GM23338 (cell line): ENCODE measurements around the gene EIF3F. TPM values are rescaled to one million over a fixed set of nuclear protein-coding genes. Genes with fewer than 3 reads are reported as not detected.

Experiments
- ATAC-seq: fragments of 200-7000 bp; cut with Tn5 transposase; 3 replicates; pipeline ENCODE4 v1.9.1; 2020
- DNase-seq: peaks from one replicate; pipeline ENCODE4 v3.0.0-alpha.2; 2015; ENCODE audit warnings: low spot score
- H2AFZ ChIP-seq: fragments of 200-600 bp; sonication (generic); 2 replicates; pipeline ENCODE4 v1.8.0; 2016; ENCODE audit warnings: antibody characterized with exemption, mild to moderate bottlenecking, moderate library complexity
- H3F3A ChIP-seq: fragments of 200-600 bp; sonication (generic); replicated peaks from 2 replicates; pipeline ENCODE4 v1.8.0; 2017; ENCODE audit warnings: antibody characterized with exemption, mixed run types, low read depth
- H3K27ac ChIP-seq: fragments of 200-600 bp; sonication (generic); 2 replicates; pipeline ENCODE4 v1.6.1; 2016; ENCODE audit warnings: low read depth
- H3K27me3 ChIP-seq: fragments of 200-600 bp; sonication (generic); 2 replicates; pipeline ENCODE4 v1.8.0; 2016; ENCODE audit warnings: mild to moderate bottlenecking, mixed run types, moderate library complexity; ENCODE audit not compliant: insufficient read depth
- H3K36me3 ChIP-seq: fragments of 200-600 bp; sonication (generic); 2 replicates; pipeline ENCODE4 v1.8.0; 2016; ENCODE audit warnings: mild to moderate bottlenecking; ENCODE audit not compliant: insufficient read depth
- H3K4me1 ChIP-seq: fragments of 200-600 bp; sonication (generic); 2 replicates; pipeline ENCODE4 v1.8.0; 2016; ENCODE audit warnings: mild to moderate bottlenecking, moderate library complexity; ENCODE audit not compliant: insufficient read depth
- H3K4me2 ChIP-seq: fragments of 200-600 bp; sonication (generic); 2 replicates; pipeline ENCODE4 v1.7.1; 2017; ENCODE audit warnings: mixed run types
- H3K4me3 ChIP-seq: fragments of 200-600 bp; sonication (generic); 2 replicates; pipeline ENCODE4 v1.6.1; 2016; ENCODE audit warnings: mixed run types
- H3K79me2 ChIP-seq: fragments of 200-600 bp; sonication (generic); replicated peaks from 2 replicates; pipeline ENCODE4 v1.8.0; 2017; ENCODE audit warnings: mild to moderate bottlenecking; ENCODE audit not compliant: insufficient read depth
- H3K9me2 ChIP-seq: fragments of 200-600 bp; sonication (generic); 2 replicates; pipeline ENCODE4 v1.8.0; 2017; ENCODE audit not compliant: insufficient read depth
- H4K20me1 ChIP-seq: fragments of 200-600 bp; sonication (generic); replicated peaks from 2 replicates; pipeline ENCODE4 v1.8.0; 2017; ENCODE audit warnings: mild to moderate bottlenecking; ENCODE audit not compliant: insufficient read depth
- H3K27ac Mint-ChIP-seq: 2 replicates; pipeline ENCODE4 v1.8.0; 2020; ENCODE audit warnings: inconsistent platforms, mild to moderate bottlenecking, moderate library complexity, mixed read lengths
- H3K27me3 Mint-ChIP-seq: 3 replicates; pipeline ENCODE4 v1.8.0; 2022; ENCODE audit warnings: low read depth, mild to moderate bottlenecking, moderate library complexity, mixed read lengths, inconsistent platforms; ENCODE audit not compliant: insufficient read depth, poor library complexity
- H3K36me3 Mint-ChIP-seq: 3 replicates; pipeline ENCODE4 v1.8.0; 2021; ENCODE audit warnings: low read depth, mild to moderate bottlenecking, inconsistent platforms, moderate library complexity, mixed read lengths
- H3K4me1 Mint-ChIP-seq: 3 replicates; pipeline ENCODE4 v1.8.0; 2020; ENCODE audit warnings: mild to moderate bottlenecking, inconsistent platforms, mixed read lengths
- H3K4me3 Mint-ChIP-seq: 3 replicates; pipeline ENCODE4 v1.8.0; 2021; ENCODE audit warnings: moderate library complexity, mild to moderate bottlenecking, inconsistent platforms, mixed read lengths
- H3K9me3 Mint-ChIP-seq: 3 replicates; pipeline ENCODE4 v1.8.0; 2020; ENCODE audit warnings: moderate library complexity, mild to moderate bottlenecking, inconsistent platforms, mixed read lengths
- CREB1 ChIP-seq: fragments of 250-450 bp; sonication (Bioruptor Pico); IDR thresholded peaks from 2 replicates; pipeline ENCODE4 v1.5.0; 2020; ENCODE audit warnings: low read depth, mild to moderate bottlenecking, moderate library complexity
- EZH2 ChIP-seq: fragments of 200-600 bp; sonication (generic); IDR thresholded peaks from one replicate; pipeline ENCODE4 v1.8.0; 2017; ENCODE audit warnings: antibody characterized with exemption, mild to moderate bottlenecking, low read depth; ENCODE audit not compliant: unreplicated experiment
- EZH2phosphoT487 ChIP-seq: fragments of 200-600 bp; sonication (generic); IDR thresholded peaks from one replicate; pipeline ENCODE4 v1.8.1; 2018; ENCODE audit warnings: antibody characterized with exemption; ENCODE audit not compliant: unreplicated experiment
- JUNB ChIP-seq: IDR thresholded peaks from one replicate; pipeline ENCODE4 v1.6.1; 2016; ENCODE audit warnings: antibody characterized with exemption; ENCODE audit not compliant: unreplicated experiment
- NANOG ChIP-seq: IDR thresholded peaks from 2 replicates; pipeline ENCODE4 v1.6.1; 2016; ENCODE audit warnings: antibody characterized with exemption, borderline replicate concordance
- POLR2AphosphoS5 ChIP-seq: IDR thresholded peaks from 2 replicates; pipeline ENCODE4 v1.6.1; 2016; ENCODE audit warnings: antibody characterized with exemption, low read depth
- STAT1 ChIP-seq: IDR thresholded peaks from one replicate; pipeline ENCODE4 v1.6.1; 2016; ENCODE audit warnings: antibody characterized with exemption; ENCODE audit not compliant: unreplicated experiment
- ZNF114 ChIP-seq: fragments of 250-450 bp; sonication (Bioruptor Pico); IDR thresholded peaks from 2 replicates; pipeline ENCODE4 v1.5.0; 2020; ENCODE audit warnings: mild to moderate bottlenecking, moderate library complexity
- ZNF331 ChIP-seq: fragments of 250-450 bp; sonication (Bioruptor Pico); IDR thresholded peaks from 2 replicates; pipeline ENCODE4 v1.5.0; 2020; ENCODE audit warnings: low read depth, mild to moderate bottlenecking, moderate library complexity
- polyA plus RNA-seq: library from polyadenylated mRNA; unstranded; fragments of >200 nt; fragmentation: Nextera tagmentation; extraction: Ambion mirVana; gene quantifications from 2 replicates; pipeline ENCODE4 v1.2.1, GENCODE V29; 2016
- total RNA-seq: library from RNA; depleted of rRNA; stranded (reverse); fragments of >200 nt; shearing (Covaris generic); gene quantifications from 2 replicates; pipeline ENCODE4 v1.2.3, GENCODE V29; 2014
- TF ChIP-seq, protein P1 (sequence below), 2 experiments: fragments of 200-600 bp in 1 of 2; sonication (generic) in 1 of 2; conservative IDR thresholded peaks; 2 replicates each; pipeline versions ENCODE4 v1.5.1 to v1.6.1; 2016 to 2017; ENCODE audit warnings: antibody characterized with exemption in 2 of 2, low read depth in 2 of 2, mild to moderate bottlenecking in 2 of 2, moderate library complexity in 1 of 2
- TF ChIP-seq, protein P2 (sequence below): fragments of 250-450 bp; sonication (Bioruptor Pico); IDR thresholded peaks from 2 replicates; pipeline ENCODE4 v1.5.0; 2020; ENCODE audit warnings: mild to moderate bottlenecking, moderate library complexity
- TF ChIP-seq, protein P3 (sequence below): IDR thresholded peaks from one replicate; pipeline ENCODE4 v1.6.1; 2018; ENCODE audit warnings: antibody characterized with exemption; ENCODE audit not compliant: unreplicated experiment
- TF ChIP-seq, protein P4 (sequence below): IDR thresholded peaks from 2 replicates; pipeline ENCODE4 v1.6.1; 2016; ENCODE audit warnings: antibody characterized with exemption

The EIF3F gene
- total and polyA plus RNA-seq, 2 experiments from 2014 or later: 237 to 555 TPM

DNA sequence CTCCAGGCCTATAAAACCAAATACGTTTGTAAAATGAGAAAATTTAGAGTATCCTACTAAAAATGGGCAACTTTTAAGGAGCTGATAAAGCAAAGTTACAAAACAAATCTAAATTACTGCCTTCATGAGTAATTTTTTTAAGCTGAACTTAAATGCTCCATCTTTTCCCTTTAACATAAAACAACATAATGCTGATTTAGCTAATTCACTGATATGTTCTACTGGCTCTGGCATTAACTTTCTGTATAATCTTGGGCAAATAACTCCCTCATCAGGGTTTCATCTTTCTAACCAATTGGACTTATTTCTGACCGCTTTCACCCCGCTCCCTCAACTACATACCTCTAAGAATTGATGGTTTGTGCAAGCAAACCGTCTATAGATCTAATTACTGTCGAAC, 46.0 kb upstream of the EIF3F start:
- peaks cover 2% of the 10 kb centered on the region for H3K27me3 Mint-ChIP-seq
- no peaks in the 10 kb centered on the region for H3K36me3 Mint-ChIP-seq
- H3K9me3 Mint-ChIP-seq: peaks cover 10% of the 10 kb centered on the region
- no peaks in the 10 kb centered on the region for H3K4me1 Mint-ChIP-seq
- no peak overlapping the region for H3K4me2 ChIP-seq
- DNase-seq (no peak), ATAC-seq (no peak)
- no peaks in the 10 kb centered on the region for H3K27me3 ChIP-seq
- H3K4me3 ChIP-seq: no peak overlapping the region
- H3K79me2 ChIP-seq: no peaks in the 10 kb centered on the region
- no peaks in the 10 kb centered on the region for H3F3A ChIP-seq
- H2AFZ ChIP-seq: no peak overlapping the region; the same call in 1 of the 2 replicates
- no peak overlapping the region for H3K27ac ChIP-seq
- no peak overlapping the region for H3K27ac Mint-ChIP-seq
- H3K36me3 ChIP-seq: no peaks in the 10 kb centered on the region; the same call in 1 of the 2 replicates
- H4K20me1 ChIP-seq: no peaks in the 10 kb centered on the region
- no peaks in the 10 kb centered on the region for H3K4me1 ChIP-seq
- TF ChIP-seq CREB1: no peak
- TF ChIP-seq ZNF114 (CRISPR knock-in tag): no peak
- no peak for TF ChIP-seq JUNB
- TF ChIP-seq POLR2AphosphoS5: no peak
- no peak for TF ChIP-seq NANOG
- TF ChIP-seq, protein P1, sequence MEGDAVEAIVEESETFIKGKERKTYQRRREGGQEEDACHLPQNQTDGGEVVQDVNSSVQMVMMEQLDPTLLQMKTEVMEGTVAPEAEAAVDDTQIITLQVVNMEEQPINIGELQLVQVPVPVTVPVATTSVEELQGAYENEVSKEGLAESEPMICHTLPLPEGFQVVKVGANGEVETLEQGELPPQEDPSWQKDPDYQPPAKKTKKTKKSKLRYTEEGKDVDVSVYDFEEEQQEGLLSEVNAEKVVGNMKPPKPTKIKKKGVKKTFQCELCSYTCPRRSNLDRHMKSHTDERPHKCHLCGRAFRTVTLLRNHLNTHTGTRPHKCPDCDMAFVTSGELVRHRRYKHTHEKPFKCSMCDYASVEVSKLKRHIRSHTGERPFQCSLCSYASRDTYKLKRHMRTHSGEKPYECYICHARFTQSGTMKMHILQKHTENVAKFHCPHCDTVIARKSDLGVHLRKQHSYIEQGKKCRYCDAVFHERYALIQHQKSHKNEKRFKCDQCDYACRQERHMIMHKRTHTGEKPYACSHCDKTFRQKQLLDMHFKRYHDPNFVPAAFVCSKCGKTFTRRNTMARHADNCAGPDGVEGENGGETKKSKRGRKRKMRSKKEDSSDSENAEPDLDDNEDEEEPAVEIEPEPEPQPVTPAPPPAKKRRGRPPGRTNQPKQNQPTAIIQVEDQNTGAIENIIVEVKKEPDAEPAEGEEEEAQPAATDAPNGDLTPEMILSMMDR (conservative IDR thresholded peaks at IDR 0.05; ENCODE audit: low read depth in 2 of 2): no peak
- TF ChIP-seq, protein P2, sequence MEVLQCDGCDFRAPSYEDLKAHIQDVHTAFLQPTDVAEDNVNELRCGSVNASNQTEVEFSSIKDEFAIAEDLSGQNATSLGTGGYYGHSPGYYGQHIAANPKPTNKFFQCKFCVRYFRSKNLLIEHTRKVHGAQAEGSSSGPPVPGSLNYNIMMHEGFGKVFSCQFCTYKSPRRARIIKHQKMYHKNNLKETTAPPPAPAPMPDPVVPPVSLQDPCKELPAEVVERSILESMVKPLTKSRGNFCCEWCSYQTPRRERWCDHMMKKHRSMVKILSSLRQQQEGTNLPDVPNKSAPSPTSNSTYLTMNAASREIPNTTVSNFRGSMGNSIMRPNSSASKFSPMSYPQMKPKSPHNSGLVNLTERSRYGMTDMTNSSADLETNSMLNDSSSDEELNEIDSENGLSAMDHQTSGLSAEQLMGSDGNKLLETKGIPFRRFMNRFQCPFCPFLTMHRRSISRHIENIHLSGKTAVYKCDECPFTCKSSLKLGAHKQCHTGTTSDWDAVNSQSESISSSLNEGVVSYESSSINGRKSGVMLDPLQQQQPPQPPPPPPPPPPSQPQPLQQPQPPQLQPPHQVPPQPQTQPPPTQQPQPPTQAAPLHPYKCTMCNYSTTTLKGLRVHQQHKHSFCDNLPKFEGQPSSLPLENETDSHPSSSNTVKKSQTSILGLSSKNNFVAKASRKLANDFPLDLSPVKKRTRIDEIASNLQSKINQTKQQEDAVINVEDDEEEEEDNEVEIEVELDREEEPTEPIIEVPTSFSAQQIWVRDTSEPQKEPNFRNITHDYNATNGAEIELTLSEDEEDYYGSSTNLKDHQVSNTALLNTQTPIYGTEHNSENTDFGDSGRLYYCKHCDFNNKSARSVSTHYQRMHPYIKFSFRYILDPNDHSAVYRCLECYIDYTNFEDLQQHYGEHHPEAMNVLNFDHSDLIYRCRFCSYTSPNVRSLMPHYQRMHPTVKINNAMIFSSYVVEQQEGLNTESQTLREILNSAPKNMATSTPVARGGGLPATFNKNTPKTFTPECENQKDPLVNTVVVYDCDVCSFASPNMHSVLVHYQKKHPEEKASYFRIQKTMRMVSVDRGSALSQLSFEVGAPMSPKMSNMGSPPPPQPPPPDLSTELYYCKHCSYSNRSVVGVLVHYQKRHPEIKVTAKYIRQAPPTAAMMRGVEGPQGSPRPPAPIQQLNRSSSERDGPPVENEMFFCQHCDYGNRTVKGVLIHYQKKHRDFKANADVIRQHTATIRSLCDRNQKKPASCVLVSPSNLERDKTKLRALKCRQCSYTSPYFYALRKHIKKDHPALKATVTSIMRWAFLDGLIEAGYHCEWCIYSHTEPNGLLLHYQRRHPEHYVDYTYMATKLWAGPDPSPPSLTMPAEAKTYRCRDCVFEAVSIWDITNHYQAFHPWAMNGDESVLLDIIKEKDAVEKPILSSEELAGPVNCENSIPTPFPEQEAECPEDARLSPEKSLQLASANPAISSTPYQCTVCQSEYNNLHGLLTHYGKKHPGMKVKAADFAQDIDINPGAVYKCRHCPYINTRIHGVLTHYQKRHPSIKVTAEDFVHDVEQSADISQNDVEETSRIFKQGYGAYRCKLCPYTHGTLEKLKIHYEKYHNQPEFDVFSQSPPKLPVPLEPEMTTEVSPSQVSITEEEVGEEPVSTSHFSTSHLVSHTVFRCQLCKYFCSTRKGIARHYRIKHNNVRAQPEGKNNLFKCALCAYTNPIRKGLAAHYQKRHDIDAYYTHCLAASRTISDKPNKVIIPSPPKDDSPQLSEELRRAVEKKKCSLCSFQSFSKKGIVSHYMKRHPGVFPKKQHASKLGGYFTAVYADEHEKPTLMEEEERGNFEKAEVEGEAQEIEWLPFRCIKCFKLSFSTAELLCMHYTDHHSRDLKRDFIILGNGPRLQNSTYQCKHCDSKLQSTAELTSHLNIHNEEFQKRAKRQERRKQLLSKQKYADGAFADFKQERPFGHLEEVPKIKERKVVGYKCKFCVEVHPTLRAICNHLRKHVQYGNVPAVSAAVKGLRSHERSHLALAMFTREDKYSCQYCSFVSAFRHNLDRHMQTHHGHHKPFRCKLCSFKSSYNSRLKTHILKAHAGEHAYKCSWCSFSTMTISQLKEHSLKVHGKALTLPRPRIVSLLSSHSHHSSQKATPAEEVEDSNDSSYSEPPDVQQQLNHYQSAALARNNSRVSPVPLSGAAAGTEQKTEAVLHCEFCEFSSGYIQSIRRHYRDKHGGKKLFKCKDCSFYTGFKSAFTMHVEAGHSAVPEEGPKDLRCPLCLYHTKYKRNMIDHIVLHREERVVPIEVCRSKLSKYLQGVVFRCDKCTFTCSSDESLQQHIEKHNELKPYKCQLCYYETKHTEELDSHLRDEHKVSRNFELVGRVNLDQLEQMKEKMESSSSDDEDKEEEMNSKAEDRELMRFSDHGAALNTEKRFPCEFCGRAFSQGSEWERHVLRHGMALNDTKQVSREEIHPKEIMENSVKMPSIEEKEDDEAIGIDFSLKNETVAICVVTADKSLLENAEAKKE (CRISPR knock-in tag): no peak
- TF ChIP-seq, protein P3, sequence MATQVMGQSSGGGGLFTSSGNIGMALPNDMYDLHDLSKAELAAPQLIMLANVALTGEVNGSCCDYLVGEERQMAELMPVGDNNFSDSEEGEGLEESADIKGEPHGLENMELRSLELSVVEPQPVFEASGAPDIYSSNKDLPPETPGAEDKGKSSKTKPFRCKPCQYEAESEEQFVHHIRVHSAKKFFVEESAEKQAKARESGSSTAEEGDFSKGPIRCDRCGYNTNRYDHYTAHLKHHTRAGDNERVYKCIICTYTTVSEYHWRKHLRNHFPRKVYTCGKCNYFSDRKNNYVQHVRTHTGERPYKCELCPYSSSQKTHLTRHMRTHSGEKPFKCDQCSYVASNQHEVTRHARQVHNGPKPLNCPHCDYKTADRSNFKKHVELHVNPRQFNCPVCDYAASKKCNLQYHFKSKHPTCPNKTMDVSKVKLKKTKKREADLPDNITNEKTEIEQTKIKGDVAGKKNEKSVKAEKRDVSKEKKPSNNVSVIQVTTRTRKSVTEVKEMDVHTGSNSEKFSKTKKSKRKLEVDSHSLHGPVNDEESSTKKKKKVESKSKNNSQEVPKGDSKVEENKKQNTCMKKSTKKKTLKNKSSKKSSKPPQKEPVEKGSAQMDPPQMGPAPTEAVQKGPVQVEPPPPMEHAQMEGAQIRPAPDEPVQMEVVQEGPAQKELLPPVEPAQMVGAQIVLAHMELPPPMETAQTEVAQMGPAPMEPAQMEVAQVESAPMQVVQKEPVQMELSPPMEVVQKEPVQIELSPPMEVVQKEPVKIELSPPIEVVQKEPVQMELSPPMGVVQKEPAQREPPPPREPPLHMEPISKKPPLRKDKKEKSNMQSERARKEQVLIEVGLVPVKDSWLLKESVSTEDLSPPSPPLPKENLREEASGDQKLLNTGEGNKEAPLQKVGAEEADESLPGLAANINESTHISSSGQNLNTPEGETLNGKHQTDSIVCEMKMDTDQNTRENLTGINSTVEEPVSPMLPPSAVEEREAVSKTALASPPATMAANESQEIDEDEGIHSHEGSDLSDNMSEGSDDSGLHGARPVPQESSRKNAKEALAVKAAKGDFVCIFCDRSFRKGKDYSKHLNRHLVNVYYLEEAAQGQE: no peak
- TF ChIP-seq, protein P4, sequence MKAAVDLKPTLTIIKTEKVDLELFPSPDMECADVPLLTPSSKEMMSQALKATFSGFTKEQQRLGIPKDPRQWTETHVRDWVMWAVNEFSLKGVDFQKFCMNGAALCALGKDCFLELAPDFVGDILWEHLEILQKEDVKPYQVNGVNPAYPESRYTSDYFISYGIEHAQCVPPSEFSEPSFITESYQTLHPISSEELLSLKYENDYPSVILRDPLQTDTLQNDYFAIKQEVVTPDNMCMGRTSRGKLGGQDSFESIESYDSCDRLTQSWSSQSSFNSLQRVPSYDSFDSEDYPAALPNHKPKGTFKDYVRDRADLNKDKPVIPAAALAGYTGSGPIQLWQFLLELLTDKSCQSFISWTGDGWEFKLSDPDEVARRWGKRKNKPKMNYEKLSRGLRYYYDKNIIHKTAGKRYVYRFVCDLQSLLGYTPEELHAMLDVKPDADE: no peak
- TF ChIP-seq EZH2phosphoT487: no peak
- TF ChIP-seq ZNF331 (CRISPR knock-in tag): no peak
- no peak for TF ChIP-seq EZH2
- TF ChIP-seq STAT1: no peak
- no peak overlapping the region for H3K4me3 Mint-ChIP-seq
- peaks cover 6% of the 10 kb centered on the region; the same call in 1 of the 2 replicates for H3K9me2 ChIP-seq
